NOMO-1 treated with DMSO at 0.1 percent for 48 hours (cell line): ENCODE results near the gene ARHGEF28.

Experiments used
- DNase-seq: peaks from one replicate; lab custom pipeline; 2025; ENCODE audit not compliant: unreplicated experiment; lab: John Stamatoyannopoulos, UW

ARHGEF28 gene

DNA sequence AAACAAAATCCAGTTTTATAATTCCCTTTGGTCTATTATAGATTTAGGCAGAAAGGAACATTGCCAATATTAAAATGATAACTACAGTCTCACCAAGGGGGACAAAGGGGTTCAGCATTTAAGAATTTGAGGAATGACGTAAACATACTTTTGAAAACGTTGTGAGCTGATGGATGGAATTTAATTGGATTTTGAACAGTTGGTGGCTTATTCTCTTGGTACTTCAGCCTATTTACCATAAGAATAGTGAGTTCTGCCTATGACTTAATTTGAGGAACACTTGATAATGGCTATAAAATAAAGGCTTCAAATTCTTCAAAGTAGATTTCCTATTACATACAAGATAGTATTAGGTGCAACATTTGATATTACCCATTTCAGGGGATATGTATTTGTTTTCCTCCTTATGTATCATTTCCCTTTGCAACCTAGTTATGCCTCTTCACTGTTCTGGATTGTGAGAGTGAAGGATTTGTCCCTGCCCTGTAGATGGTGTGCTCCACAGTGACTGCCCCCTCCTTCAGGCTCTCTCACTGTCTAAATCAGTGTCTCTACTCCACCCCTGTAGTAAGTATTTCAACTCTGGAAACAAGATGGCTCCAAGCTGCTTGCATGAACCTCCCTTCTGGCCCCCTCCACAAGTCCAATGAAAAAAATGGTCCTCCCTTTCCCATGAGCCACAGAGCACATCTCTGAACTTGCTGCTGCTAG lies 225.6 kb downstream of the ARHGEF28 start:
- DNase-seq: no peak

DNA sequence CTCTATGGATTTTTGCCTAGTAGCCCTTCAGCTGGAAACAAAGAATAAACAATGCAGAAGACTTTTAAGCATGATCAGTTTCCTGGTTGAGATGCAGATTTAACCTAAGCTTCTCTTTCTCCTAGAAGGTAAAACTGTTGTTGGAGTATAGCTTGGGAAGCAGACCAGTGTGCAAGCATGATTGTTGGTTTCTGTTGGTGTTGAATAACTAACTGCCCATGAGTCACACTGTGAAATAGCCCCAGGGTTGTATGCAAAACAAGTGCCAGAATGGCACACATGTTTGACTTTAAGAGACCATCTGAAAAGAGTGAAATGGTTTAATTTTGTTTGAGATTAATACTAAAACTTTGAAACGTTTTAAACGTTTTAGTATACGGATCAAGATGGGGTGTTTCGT lies 227.1 kb downstream of the ARHGEF28 start:
- peak; percentile 39 for DNase-seq

DNA sequence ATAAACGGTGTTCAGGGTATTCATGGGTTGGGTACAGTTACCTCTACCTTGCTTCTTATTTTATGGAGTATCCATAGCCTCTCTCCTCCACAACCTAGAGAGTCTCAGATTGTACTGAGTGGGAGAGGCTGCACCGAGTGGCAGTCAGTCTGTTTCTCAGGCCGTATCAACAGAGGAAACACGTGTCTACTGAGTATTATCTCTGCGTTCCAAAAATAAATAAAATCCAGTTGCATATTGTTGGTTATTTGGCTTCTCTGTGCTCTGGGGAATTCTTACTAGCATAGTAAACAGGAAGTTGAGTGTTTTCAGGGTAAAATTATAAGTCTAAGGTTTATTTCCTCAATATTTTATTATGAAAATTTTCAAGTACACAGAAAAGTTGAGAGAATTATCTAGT lies 231.0 kb downstream of the ARHGEF28 start:
- no peak for DNase-seq

DNA sequence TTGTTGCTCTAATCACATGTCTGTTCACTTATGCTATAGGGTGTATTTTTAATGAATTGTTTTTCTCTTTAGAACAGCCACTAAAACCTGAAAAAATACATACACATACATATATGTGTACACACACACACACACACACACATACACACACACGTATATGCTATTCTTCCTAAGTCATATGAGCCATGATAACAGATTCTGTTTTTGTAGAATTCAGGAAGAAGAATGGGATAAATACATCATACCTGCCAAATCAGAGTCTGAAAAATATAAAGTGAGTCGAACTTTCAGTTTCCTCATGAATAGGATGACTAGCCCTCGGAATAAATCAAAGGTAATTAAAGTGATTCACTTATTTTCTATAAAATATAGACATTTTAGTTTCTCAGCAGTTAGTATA lies 231.4 kb downstream of the ARHGEF28 start:
- DNase-seq: no peak

DNA sequence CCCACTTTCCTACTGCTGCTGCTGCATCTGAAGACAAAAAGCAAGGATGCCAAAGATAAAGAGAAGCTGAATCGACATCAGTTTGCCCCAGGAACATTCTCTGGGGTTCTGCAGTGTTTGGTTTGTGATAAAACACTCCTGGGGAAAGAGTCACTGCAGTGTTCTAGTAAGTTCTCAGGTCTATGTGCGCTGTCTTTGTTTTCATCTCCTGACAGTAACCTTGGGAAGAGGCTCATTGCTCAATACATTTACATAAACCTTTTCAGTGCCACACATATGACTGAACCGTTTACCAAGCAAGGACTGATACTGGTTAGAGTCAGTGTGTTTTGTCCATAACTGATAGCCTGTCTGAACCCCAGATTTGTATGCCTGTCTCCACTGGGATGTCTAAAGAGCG lies 232.1 kb downstream of the ARHGEF28 start:
- DNase-seq: no peak

DNA sequence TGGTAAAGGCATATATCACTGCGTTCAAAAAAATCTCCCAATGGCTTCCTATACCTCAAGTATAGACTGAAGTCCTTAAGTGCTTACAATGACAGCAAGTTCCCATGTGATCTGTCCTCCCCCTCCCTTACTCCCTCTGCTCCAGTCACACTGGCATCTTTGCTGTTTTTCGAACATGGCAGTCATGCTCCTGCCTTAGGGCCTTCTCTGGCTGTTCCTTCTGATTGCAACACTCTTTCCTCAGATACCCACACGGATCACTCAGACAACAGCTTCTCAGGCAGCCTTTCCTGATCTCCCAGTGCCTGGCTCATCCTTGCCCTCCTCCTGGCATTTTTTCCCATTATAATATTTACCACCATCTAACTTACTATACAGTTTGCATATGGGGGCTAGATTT lies 232.8 kb downstream of the ARHGEF28 start:
- no peak for DNase-seq

DNA sequence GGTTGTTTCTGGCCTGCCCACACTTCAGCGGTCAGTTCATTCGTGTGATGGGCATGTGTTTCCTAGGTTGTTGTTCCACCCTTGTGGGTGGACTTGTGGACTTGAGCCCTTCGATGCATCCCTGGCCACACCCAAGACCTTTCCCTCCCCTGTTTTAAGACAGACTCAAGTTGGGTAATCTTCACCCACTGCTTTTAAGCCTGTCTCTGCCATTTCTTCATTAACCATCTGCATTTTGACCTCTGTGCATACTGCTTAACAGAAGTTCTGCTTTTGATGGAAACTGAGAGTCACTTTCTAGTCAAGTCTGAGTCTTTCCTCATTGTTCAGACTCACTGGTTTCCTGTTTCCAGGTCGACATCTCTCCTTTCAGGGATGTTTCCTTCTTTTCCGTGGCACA lies 233.7 kb downstream of the ARHGEF28 start:
- DNase-seq: peak; percentile 97

DNA sequence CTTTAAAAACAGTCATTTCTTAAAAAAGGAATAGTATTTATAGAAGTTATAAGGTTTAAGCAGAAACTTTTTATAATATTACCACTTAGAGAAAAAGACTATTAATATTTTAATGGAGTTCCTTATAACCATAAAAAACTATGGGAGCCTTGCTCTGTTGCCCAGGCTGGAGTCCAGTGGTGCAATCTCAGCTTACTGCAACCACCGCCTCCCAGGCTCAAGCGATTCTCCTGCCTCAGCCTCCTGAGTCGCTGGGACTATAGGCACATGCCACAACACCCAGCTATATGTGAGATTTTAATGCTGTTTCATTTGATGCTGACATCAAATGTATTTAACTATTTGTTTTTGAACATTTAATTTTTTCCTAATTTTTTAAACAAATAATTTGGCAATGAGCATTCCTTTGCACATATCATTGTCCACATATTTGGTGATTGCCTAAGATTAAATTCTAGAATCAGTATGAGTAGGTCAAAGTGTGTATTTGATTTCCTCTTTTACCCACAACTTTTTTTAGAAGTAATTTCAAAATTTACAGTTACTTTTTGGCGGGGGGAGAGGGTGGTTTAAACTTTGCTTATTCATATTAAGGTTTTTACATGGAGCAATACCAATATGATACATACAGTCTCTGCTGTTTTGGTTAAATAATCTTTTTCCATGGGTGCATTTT lies 235.5 kb downstream of the ARHGEF28 start:
- peak; percentile 83 for DNase-seq

DNA sequence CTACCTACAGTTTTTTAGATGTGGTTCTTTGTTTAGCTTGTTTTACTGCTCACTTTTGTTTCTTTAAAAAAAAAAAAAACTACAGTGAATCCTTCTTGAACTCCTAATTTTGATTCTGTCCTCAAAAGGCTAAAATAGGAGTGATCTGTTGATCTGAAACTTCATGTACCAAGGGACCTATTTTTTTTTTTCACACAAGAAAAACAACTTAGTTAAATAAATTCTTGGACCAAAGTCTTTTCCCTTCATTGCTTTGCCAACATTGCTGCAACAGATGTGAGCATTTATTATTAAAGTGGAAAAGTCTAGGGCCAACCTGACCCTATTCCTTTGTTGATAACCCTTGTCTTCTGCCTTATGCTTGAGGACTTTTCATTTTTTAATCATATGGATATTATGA lies 236.8 kb downstream of the ARHGEF28 start:
- no peak for DNase-seq

DNA sequence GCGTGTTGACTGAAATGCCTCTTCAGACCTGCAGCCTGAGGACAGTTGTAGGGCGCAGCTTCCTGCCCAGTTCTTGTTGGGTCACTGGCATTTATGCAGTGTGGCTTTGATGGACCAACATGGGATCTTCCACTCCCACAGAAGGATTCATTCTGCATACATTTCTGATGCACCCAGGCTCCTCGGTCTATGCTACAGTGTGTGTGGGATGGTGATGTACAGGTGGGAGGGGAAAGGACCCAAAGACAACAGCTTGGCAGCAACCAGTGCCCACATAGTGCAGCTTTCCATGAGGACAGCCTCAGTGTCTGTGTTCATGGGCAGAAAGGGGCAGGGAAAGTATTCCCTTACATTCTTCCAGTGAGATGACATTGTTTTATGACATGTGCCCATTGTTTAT lies 237.9 kb downstream of the ARHGEF28 start:
- DNase-seq: no peak

DNA sequence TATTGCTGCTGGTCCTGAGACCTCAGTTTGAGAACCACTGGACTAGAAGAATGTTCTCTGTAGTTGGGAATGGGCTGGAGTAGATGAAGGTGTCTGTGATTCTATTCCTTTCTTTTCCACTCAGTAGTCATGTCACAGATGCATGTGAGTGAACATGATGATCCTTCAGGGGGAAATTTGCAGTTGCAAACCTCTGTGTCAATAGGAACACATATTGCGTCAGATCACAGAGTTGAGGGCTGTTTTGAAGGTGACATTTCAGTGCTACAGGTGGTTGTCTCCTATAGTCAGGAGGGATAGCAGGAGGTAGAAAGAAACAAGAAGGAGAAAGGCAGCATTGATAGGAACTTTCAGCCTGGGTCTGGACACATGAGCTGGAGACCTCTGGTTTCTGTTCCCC lies 239.3 kb downstream of the ARHGEF28 start:
- no peak for DNase-seq

DNA sequence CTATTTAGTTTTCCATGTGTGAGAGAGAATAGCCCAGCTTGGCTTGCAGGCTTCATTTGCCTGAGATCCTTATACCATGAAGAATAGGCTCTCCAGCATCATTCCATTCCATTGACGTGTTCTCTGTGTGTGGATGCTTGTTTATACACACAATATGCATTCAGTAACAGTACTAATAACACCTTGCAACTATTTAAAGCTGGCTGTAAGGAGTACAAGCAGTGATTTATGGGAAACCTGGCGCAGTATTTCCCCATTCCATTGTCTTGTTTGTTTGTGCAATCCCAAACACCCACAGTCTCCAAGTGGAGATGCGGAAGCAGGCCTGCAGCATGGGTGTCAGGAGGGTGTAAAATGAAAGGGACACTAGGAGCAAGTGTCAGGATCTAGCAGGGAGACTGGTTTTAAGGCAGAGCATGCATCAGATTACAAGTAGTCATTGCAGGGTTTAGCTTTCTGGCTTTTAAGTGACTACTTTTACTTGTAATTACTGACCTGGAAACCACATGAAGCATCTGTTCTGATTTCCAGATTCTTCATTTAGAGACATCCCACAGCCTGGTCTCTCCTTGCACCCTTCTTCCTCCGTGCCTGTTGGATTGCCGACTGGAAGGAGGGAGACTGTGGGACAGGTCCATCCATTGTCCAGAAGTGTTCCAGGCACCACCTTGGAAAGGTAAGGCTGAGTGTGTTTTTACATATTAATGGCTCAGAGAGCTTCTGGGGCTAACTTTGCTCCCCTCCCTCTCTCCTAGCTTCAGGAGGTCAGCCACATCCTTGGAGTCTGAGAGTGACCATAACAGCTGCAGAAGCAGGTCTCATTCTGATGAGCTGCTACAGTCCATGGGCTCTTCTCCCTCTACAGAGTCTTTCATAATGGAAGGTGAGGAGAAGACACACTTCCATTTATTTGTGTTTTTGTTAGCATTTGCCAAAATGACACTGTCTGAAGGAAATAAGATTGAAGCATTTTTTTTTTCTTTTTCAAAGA lies 241.6 kb downstream of the ARHGEF28 start:
- no peak for DNase-seq

DNA sequence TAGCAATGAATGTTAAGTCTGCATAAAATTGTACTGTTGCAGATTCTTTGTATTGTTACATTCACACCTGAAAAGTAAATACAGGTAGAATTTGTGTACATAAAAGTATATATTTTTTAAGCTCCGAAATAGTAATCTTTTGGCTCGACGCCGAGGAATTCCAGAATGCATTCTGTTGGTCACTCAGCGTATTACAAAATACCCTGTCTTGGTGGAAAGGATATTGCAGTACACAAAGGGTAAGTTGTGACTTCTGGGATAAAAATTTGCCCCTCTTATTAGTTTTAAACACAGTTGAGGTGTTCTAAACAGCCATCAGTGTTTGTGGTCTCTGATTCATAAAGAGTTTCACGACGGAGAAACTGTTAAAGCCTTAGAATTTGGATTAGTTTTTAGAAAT lies 257.6 kb downstream of the ARHGEF28 start:
- DNase-seq: no peak

DNA sequence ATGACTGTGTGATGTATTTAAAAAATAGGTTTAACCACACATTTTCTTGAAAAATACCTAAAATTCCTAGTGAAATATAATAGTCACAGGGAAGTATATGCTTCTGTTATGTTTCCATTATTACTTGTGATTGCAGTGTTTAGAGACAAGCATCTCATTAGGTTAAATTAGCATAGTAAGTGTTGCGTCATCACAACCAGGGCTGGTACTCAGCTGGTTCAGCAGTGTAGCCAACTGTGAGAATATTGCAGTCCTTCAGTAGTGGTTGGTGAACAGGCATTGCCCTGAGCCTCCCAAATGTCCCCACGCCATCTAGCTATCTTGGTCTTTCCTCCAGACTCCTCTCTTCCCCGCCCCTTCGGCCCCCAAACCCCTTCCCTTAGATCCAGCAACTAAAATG lies 261.7 kb downstream of the ARHGEF28 start:
- DNase-seq: no peak

DNA sequence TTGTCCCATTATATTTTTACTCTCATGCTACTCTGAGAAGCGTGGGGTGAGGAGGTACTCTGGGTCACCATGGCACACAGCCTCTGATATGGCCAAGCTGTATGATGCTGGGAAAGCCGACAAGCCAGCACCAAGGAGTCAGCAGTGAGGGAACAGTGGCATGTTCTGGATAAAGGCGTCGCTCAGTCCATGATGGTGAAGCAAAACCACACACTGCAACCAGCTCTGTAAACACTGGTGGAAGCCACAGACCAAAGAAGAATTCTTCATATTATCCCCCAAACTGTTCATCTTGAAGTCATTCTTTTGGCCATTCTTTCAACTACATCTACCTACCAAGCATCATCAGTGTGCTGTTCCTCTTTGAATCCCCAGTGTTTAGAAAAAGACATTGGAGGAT lies 264.6 kb downstream of the ARHGEF28 start:
- DNase-seq: no peak

DNA sequence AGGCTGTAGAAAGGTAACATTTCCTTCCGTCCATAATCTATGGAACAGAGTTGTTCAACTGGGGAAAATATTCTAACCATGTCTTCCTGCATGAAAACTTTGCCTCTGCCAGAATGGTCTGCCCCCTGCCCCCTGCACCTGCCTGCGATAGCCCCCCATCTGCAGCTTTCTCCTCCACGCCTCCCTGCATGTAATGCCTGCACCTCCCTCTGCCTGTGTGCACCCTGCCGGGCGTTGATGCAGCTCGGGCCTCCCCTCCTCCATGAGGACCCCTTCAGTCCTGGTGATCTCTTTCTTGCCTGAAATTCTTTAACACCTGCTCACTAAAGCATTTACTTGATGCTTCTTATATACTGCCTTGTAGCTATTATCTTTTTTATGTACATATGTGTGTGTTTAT lies 266.2 kb downstream of the ARHGEF28 start:
- DNase-seq: no peak

DNA sequence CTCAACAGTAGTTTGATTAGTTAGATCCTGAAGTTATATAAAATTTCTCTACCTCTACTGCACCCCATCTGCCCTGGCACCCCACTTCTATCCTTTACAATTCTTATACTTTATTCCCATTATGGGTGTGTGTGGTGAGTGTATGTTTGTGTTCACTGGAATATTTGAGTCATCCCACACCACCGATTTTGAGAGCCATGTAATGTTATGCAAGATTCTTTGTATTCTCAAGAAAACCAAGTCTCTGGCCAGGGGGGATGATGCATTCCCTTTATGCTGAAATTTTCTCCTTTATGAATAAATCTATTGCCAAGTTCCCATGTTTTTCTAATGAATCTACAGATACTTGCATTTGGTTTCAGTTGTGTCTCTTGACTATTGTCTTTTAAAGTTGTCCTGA lies 266.8 kb downstream of the ARHGEF28 start:
- no peak for DNase-seq

DNA sequence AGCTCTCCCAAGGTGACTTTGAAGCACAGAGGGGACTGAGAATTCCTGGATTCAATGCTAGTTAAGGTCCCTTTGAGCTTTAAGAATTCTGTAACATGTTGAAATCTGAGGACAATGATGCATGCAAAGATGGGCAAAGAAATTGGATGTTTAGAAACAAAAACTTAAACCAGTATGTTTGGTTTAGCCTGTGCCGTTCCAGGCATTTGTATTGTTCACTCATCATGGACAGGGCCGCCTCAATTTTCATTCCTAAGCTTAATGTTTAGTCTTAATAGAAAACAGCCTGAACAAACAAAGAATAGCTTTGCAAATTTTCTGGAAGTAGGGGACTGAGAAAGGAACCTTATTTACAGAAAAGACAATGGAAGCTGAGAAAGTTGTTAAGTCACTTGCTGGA lies 267.8 kb downstream of the ARHGEF28 start:
- no peak for DNase-seq

DNA sequence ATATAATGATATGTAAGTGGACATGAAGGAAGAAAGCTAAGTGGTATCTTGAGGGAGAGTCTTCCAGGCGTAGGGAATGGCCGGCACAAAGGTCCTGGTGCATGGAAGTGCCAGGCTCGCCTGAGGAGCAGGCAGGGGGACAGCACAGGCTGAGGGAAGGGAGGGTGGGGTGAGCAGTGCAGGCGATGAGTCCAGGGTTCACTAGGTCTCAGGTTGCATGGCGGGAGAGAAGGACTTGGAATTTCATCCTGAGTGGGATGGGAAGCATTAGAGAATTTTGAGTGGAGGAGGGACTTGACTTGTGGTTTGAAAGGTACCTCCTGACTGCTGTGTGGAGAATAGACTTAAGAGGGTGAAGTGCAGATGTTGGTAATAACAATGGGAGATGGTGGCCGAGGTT lies 268.9 kb downstream of the ARHGEF28 start:
- DNase-seq: no peak

DNA sequence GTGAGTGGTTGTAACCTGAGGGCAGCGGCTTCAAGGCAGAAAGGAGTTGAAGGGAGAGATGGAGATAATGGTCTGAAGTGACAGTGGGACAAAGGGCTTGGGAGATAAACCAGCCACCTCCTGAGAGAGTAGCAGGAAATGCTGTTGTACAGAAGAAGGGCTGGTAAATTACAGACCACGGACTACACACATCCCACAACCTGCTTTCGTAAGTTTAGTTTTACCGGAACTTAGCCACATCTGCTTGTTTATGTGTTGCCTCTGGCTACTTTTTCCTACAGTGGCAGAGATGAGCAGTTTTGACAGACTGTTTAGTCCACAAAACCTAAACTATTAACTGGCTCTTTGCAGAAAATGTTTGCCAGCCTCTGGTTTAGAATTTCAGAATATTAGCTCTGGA lies 269.5 kb downstream of the ARHGEF28 start:
- DNase-seq: peak; percentile 52

DNA sequence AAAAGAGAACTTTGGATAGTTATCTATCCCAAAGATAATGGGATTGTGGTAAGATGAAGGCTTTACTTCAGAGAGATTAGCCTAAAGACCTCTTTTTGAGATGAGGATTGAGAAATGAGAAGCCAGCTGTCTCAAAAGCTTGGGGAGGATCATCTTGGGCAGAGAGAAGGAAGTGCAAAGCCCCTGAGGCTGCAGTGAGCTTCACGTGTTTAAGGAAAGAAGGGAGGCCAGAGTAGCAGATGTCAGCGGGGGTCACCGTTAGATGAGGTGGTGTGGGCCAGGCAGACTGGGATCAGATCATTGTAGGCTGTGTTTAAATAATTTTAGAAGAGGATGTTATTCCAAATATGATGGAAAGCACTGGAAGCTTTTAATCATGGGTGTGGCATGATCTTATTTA lies 270.1 kb downstream of the ARHGEF28 start:
- DNase-seq: peak; percentile 7

DNA sequence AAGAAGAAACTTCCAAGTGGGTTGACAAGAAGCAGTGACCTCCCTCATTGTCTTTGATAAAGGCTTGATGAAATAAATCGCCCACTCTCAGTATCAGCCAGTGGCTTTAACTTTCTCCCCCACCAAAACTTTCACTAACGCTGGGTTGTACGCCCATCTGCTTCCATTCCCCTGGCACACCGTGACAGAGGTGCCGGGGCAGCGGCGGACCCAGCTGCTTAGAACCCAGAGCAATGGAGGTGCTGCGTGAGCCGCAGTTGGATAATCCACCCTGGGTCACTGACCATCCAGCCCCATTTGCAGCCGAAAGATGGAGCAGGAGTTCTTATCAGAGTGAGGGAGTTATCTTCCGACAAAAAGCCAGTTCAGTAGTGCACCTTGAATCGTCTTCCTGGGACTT lies 270.7 kb downstream of the ARHGEF28 start:
- DNase-seq: no peak
